Peyer's patch (tissue), 4 donors: ENCODE data around the gene ATL2. TPM values are rescaled to one million over a fixed set of nuclear protein-coding genes. Genes with fewer than 3 reads are reported as not detected.

ENCODE experiments used
- DNase-seq, 3 donors: peaks; one replicate each; pipeline ENCODE4 v3.0.0-alpha.2; 2017 to 2019
- H3K27ac ChIP-seq, 4 donors: fragments of 200-600 bp; sonication (generic); one replicate each; pipeline ENCODE4 v1.5.1; 2016 to 2019
- H3K27me3 ChIP-seq, 2 donors: fragments of 200-600 bp; sonication (generic); one replicate each; pipeline ENCODE4 v1.5.1; 2019
- H3K36me3 ChIP-seq, 3 donors: fragments of 200-600 bp; sonication (generic); one replicate each; pipeline ENCODE4 v1.5.1; 2016 to 2019
- H3K4me1 ChIP-seq, 4 donors: fragments of 200-600 bp; sonication (generic); one replicate each; pipeline ENCODE4 v1.5.1; 2016 to 2019
- H3K4me3 ChIP-seq, 4 donors: fragments of 200-600 bp; sonication (generic); 1 replicate in 3 of 4; 2 replicates in 1 of 4; pipeline ENCODE4 v1.5.1; 2016 to 2019; ENCODE audit warnings: mild to moderate bottlenecking in 1 of 4
- H3K9me3 ChIP-seq, 4 donors: fragments of 200-600 bp; sonication (generic); one replicate each; pipeline ENCODE4 v1.5.1; 2016 to 2019; ENCODE audit warnings: mild to moderate bottlenecking in 1 of 4
- POLR2A ChIP-seq, 2 donors: fragments of 450-650 bp; IDR thresholded peaks; one replicate each; pipeline ENCODE4 v1.5.1; 2017; ENCODE audit warnings: antibody characterized with exemption in 2 of 2, mild to moderate bottlenecking in 2 of 2, moderate library complexity in 2 of 2
- total RNA-seq, 4 donors: library from RNA; depleted of rRNA; stranded (reverse); fragments of >200 nt; gene quantifications; one replicate each; pipeline ENCODE4 v1.1.0, GENCODE V29; 2016
- TF ChIP-seq, protein P1 (sequence below), 6 experiments: fragments of 450-650 bp in 4 of 6; fragments of 200-600 bp in 2 of 6; sonication (generic) in 1 of 6; IDR thresholded peaks; one replicate each; pipeline ENCODE4 v1.5.1; 2017 to 2019; ENCODE audit warnings: antibody characterized with exemption in 6 of 6, mild to moderate bottlenecking in 3 of 6, moderate library complexity in 1 of 6

ATL2 gene
- total RNA-seq, 4 donors from 2014 or later, result 87.9 to 170 (median 132) TPM

DNA sequence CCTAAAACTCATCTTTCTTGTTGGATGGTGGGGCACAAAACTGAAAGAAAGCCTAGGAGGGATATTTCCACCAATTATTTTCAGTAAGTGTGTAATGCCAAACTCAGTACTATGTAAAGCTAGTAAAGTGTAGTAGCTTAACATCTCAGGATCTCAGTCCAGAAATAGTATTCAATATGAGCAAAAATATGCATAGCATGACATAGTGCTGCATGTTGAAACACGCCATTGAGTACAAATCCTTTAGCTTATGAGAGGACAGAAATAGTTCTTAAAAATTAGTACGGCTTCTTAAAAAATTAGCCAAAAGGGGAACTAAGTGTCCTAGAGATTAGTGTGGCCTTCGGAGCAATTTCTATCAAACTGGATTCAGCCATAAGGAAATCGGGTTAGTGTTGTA, 21.7 kb upstream of the ATL2 start:
- H3K9me3 ChIP-seq, result no peaks in the 10 kb centered on the region
- no peaks in the 10 kb centered on the region for H3K27me3 ChIP-seq
- H3K27ac ChIP-seq, result no peak overlapping the region
- DNase-seq, result no peak
- H3K4me1 ChIP-seq, result no peaks in the 10 kb centered on the region
- no peaks in the 10 kb centered on the region for H3K36me3 ChIP-seq
- H3K4me3 ChIP-seq, result no peak overlapping the region
- TF ChIP-seq POLR2A (IDR thresholded peaks at IDR 0.05), result no peak
- TF ChIP-seq, protein P1, sequence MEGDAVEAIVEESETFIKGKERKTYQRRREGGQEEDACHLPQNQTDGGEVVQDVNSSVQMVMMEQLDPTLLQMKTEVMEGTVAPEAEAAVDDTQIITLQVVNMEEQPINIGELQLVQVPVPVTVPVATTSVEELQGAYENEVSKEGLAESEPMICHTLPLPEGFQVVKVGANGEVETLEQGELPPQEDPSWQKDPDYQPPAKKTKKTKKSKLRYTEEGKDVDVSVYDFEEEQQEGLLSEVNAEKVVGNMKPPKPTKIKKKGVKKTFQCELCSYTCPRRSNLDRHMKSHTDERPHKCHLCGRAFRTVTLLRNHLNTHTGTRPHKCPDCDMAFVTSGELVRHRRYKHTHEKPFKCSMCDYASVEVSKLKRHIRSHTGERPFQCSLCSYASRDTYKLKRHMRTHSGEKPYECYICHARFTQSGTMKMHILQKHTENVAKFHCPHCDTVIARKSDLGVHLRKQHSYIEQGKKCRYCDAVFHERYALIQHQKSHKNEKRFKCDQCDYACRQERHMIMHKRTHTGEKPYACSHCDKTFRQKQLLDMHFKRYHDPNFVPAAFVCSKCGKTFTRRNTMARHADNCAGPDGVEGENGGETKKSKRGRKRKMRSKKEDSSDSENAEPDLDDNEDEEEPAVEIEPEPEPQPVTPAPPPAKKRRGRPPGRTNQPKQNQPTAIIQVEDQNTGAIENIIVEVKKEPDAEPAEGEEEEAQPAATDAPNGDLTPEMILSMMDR (IDR thresholded peaks at IDR 0.05), result no peak

DNA sequence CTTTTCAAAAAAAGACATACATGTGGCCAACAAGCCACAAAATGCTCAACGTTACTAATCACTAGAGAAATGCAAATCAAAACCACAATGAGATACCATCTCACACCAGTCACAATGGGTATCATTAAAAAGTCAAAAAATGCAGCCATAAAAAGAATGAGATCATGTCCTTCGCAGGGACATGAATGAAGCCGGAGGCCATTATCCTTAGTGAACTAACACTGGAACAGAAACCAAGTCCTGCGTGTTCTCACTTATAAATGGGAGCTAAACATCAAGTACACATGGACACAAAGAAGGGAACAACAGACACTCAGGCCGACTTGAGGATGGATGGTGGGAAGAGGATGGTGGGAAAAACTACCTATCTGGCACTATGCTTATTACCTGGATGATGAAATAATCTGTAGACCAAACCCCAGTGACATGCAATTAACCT, 17.8 kb upstream of the ATL2 start:
- no peak for DNase-seq
- Histone ChIP-seq H3K27ac (no peak overlapping the region), H3K36me3 (no peaks in the 10 kb centered on the region), H3K27me3 (no peaks in the 10 kb centered on the region), H3K4me3 (no peak overlapping the region), H3K9me3 (no peaks in the 10 kb centered on the region), H3K4me1 (no peaks in the 10 kb centered on the region)
- no peak for TF ChIP-seq POLR2A (IDR thresholded peaks at IDR 0.05)
- TF ChIP-seq, protein P1 (IDR thresholded peaks at IDR 0.05), result no peak

DNA sequence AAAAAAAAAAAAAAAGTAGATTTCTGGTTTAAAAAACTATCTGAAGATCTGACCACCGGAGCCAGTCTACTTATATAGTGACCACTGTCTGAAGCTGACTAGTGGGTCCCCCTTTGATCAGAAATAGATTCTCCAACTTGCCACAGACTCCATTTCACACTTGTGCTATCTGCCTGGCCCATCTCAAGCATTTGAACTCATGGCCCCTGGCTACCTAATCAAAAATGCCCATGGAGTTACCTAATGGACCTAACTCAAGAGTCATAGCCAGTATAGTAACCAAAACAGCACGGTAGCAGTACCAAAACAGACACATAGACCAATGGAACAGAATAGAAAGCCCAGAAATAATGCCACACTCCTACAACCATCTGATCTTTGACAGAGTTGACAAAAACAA, 17.0 kb upstream of the ATL2 start:
- Histone ChIP-seq H3K27me3 (no peaks in the 10 kb centered on the region), H3K9me3 (no peaks in the 10 kb centered on the region), H3K4me1 (no peaks in the 10 kb centered on the region), H3K27ac (no peak overlapping the region), H3K36me3 (no peaks in the 10 kb centered on the region), H3K4me3 (no peak overlapping the region)
- DNase-seq, result no peak
- TF ChIP-seq POLR2A (IDR thresholded peaks at IDR 0.05), result no peak
- TF ChIP-seq, protein P1 (IDR thresholded peaks at IDR 0.05), result no peak

DNA sequence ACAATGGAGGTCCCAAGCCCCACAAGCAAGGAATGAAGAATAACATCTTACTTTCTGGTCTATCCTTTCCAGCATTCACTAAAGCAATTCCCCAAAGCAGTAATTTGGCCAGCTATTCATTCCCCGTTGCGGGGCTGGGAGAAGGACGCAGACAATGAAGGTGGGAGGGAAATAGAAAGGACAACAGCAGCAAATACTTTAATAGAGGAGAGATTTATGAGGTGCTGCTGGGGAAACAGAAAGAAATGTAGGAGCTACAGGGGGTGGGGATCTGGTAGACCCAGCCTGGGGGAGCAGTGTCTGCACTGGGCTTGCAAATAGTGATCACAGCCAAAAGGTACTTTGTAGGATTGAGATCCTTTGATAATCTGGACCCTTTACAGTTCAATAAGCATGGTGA, 13.9 kb upstream of the ATL2 start:
- DNase-seq, result no peak
- TF ChIP-seq, protein P1 (IDR thresholded peaks at IDR 0.05), result no peak
- TF ChIP-seq POLR2A (IDR thresholded peaks at IDR 0.05), result no peak

DNA sequence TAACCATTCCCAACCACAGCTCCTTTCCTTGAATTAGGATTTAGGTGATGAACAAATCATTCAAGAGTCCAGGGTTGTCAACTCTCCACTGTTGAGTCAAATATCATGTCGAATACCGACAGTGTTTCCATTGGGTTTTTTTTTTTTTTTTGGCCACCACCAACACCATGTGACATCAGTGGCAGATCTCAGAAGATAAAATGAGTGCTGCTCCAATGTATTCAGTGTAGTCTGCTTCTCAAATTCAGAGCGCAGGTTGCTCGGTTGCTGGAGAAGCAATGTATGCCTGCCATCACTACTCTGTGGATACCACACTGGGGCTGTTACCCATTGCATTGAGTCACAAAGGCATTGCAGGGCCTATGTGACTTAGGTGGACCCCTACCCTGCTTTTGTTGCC, 10.8 kb upstream of the ATL2 start:
- no peak for TF ChIP-seq POLR2A (IDR thresholded peaks at IDR 0.05)
- TF ChIP-seq, protein P1 (IDR thresholded peaks at IDR 0.05), result no peak
- H3K27ac ChIP-seq, result no peak overlapping the region

More for the DNA sequence above, 13.9 kb upstream of the ATL2 start:
- Histone ChIP-seq H3K4me3 (no peak overlapping the region), H3K9me3 (no peaks in the 10 kb centered on the region), H3K27ac (no peak overlapping the region), H3K36me3 (no peaks in the 10 kb centered on the region), H3K4me1 (no peaks in the 10 kb centered on the region), H3K27me3 (no peaks in the 10 kb centered on the region)

DNA sequence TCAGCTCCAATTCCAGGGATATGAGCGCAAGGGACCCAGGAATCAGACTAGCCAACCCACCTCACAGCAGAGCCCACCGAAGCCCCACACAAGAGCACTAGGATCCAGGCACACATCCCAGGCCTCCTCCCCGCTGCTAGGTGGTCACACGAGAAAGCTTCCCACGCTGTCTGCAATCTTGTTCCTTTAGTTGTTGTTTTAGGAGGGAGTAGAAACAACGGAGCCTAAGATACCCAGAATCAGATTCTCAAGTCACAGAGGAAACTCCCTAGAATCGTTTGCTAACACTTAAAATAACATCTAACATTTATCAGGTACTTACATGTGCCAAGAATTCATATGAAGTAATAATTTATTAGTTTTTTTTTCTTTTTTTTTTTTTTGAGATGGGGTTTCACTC, 9.7 kb upstream of the ATL2 start:
- H3K27ac ChIP-seq, result no peak overlapping the region
- H3K36me3 ChIP-seq, result no peaks in the 10 kb centered on the region
- no peak for TF ChIP-seq POLR2A (IDR thresholded peaks at IDR 0.05)
- TF ChIP-seq, protein P1 (IDR thresholded peaks at IDR 0.05), result no peak
- no peak overlapping the region for H3K4me3 ChIP-seq
- H3K9me3 ChIP-seq, result no peaks in the 10 kb centered on the region
- H3K4me1 ChIP-seq, result no peaks in the 10 kb centered on the region
- no peak for DNase-seq
- no peaks in the 10 kb centered on the region for H3K27me3 ChIP-seq

More for the DNA sequence above, 10.8 kb upstream of the ATL2 start:
- Histone ChIP-seq H3K4me1 (no peaks in the 10 kb centered on the region), H3K36me3 (no peaks in the 10 kb centered on the region), H3K4me3 (no peak overlapping the region), H3K27me3 (no peaks in the 10 kb centered on the region), H3K9me3 (no peaks in the 10 kb centered on the region)
- no peak for DNase-seq
